ENCODE measurements around the gene IMPA2.

The IMPA2 gene

DNA sequence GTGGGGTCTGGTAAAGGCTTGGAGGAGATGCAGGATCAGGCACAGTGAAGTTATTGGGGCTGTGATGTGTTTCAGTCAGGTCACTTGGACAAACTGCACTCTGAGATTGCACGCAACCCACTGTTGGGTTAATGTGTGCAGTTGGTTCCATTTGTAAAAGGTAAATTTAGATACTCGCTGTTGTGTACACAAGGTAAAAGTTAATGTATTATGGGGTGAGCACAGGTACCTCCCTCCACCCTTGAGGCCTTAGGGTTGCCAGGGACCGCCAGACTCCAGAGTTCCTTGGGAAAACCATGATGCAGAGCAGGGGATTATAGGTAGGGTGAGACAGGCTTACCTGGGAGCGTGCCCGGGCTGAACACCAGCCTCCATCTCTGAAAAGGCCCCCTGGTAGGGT, 20.1 kb downstream of the IMPA2 start:
- Histone ChIP-seq H3K36me3 (ENCODE audit: insufficient read depth, low read length) (peaks cover 7% of the 10 kb centered on the region), H3K4me1 (ENCODE audit: insufficient read depth, low read length) (peaks cover 2% of the 10 kb centered on the region; the same call in 1 of the 2 replicates)

DNA sequence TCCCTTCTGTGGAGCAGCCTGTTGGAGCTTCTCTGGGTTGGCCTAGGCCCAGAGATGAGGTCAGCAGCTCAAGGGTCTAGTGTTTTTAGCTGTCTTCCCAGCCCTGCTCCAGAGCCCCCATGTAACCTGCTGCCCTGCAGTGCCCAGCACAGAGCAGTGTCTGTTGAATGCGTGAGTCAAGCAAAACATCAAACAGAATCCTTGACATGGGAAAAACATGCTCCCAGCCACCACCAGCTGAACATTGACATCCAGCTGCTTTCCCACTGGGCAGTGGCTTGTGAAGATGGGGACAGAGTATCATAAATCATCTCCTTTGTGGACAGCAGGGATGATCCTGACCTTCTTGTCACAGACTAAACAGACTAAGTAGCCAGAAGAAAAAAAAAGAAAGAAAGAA, 22.6 kb downstream of the IMPA2 start:
- H3K4me1 ChIP-seq (ENCODE audit: insufficient read depth, low read length) = no peaks in the 10 kb centered on the region
- no peaks in the 10 kb centered on the region for H3K9me3 ChIP-seq (ENCODE audit: control insufficient read depth, insufficient read depth, low read length)
- H3K9ac ChIP-seq (ENCODE audit: low read depth, low read length) = no peak overlapping the region
- H3K36me3 ChIP-seq (ENCODE audit: insufficient read depth, low read length) = peaks cover 7% of the 10 kb centered on the region

More for the DNA sequence above, 20.1 kb downstream of the IMPA2 start:
- Histone ChIP-seq H3K9me3 (ENCODE audit: control insufficient read depth, insufficient read depth, low read length) (no peaks in the 10 kb centered on the region), H3K9ac (ENCODE audit: low read depth, low read length) (no peak overlapping the region)

GRCh38 chr18:12005538-12006487, 24.5 kb downstream of the IMPA2 start:
- Histone ChIP-seq H3K9me3 (ENCODE audit: control insufficient read depth, insufficient read depth, low read length) (no peaks in the 10 kb centered on the region), H3K4me1 (ENCODE audit: insufficient read depth, low read length) (0 out of 2 replicates have a peak, but pooled peaks cover 4% of the 10 kb centered on the region), H3K9ac (ENCODE audit: low read depth, low read length) (no peak overlapping the region), H3K36me3 (ENCODE audit: insufficient read depth, low read length) (peaks cover 9% of the 10 kb centered on the region)

- H3K9me3 ChIP-seq (ENCODE audit: control insufficient read depth, insufficient read depth, low read length) = no peaks in the 10 kb centered on the region
- no peak overlapping the region for H3K9ac ChIP-seq (ENCODE audit: low read depth, low read length)
- H3K4me1 ChIP-seq (ENCODE audit: insufficient read depth, low read length) = 0 out of 2 replicates have a peak, but pooled peaks cover 4% of the 10 kb centered on the region
- peaks cover 3% of the 10 kb centered on the region for H3K36me3 ChIP-seq (ENCODE audit: insufficient read depth, low read length)
Observed at GRCh38 chr18:12006488-12006840, 25.2 kb downstream of the IMPA2 start.

- Histone ChIP-seq H3K4me1 (ENCODE audit: insufficient read depth, low read length) (0 out of 2 replicates have a peak, but pooled peaks cover 4% of the 10 kb centered on the region), H3K9me3 (ENCODE audit: control insufficient read depth, insufficient read depth, low read length) (no peaks in the 10 kb centered on the region), H3K9ac (ENCODE audit: low read depth, low read length) (no peak overlapping the region), H3K36me3 (ENCODE audit: insufficient read depth, low read length) (peaks cover 2% of the 10 kb centered on the region)
Observed at GRCh38 chr18:12007063-12007462, 25.8 kb downstream of the IMPA2 start.

GRCh38 chr18:12008181-12008767, 27.0 kb downstream of the IMPA2 start:
- 0 out of 2 replicates have a peak, but pooled peaks cover 4% of the 10 kb centered on the region for H3K4me1 ChIP-seq (ENCODE audit: insufficient read depth, low read length)
- peaks cover 2% of the 10 kb centered on the region for H3K36me3 ChIP-seq (ENCODE audit: insufficient read depth, low read length)
- no peak overlapping the region for H3K9ac ChIP-seq (ENCODE audit: low read depth, low read length)
- no peaks in the 10 kb centered on the region for H3K9me3 ChIP-seq (ENCODE audit: control insufficient read depth, insufficient read depth, low read length)

DNA sequence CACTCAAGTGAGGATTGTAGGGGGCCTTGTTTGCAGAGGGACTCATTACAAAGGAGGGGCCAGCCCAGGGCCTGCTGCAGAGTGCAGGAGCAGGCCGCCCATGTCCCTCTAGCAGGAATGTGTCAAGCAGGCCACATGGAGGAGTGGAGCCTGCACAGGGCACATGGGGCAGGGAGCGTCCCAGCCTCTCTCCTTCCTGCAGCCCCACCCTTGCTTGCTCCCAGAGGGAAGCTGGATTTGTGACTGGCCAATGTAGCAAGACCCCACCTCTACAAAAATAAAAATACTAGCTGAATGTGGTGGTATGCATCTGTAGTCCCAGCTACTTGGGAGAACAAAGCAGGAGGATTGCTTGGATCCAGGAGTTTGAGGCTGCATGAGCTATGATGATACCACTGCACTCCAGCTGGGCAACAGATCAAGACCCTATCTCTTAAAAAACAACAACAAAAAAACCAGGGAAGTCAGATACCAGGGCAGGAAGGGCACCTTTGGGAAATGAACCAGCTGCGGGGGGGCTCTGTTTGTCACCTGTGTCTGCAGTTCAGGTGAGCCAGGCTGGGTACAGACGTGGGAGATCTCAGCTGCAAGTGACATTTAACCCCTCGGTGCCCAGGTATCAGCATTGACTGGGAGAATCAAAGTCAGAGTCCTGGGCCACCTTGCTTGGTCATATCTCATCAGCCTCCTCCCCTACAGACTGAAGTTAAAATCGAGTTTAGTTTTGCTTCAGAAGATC, 27.7 kb downstream of the IMPA2 start:
- Histone ChIP-seq H3K36me3 (ENCODE audit: insufficient read depth, low read length) (peaks cover 2% of the 10 kb centered on the region), H3K9ac (ENCODE audit: low read depth, low read length) (no peak overlapping the region), H3K9me3 (ENCODE audit: control insufficient read depth, insufficient read depth, low read length) (no peaks in the 10 kb centered on the region), H3K4me1 (ENCODE audit: insufficient read depth, low read length) (0 out of 2 replicates have a peak, but pooled peaks cover 4% of the 10 kb centered on the region)

GRCh38 chr18:12009581-12010140, 28.4 kb downstream of the IMPA2 start:
- Histone ChIP-seq H3K4me1 (ENCODE audit: insufficient read depth, low read length) (0 out of 2 replicates have a peak, but pooled peaks cover 4% of the 10 kb centered on the region), H3K9ac (ENCODE audit: low read depth, low read length) (no peak overlapping the region), H3K36me3 (ENCODE audit: insufficient read depth, low read length) (peaks cover 6% of the 10 kb centered on the region), H3K9me3 (ENCODE audit: control insufficient read depth, insufficient read depth, low read length) (no peaks in the 10 kb centered on the region)

DNA sequence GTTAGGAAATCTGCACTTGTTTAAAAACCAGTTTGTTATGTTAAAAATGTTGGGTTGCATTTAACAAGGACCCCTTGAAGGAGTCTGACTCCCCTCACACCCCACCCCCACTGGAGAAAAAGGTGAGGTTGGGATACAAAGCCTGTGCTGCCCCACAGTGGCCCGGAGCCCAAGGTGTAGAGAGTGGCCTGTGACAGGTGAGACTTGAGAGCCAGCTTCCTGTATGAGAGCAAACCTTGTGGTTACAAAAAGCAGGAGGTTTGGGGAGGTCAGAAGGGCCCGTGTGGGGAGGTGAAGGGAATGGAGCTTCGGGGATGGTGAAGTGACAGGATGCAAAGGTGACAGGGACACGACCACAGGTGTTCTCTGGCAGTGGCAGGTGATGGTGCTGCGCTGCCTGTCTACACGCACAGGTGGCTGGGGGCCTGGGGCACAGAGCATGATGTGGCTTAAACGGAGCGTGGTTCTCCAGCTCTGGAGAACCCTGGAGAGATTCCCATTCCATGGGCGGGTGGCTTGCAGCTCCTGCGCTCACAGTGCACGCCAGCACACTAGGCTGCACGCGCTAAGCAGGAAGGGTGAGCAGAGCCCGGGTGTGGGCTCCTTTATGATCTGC, 29.0 kb downstream of the IMPA2 start:
- H3K9me3 ChIP-seq (ENCODE audit: control insufficient read depth, insufficient read depth, low read length) = no peaks in the 10 kb centered on the region
- H3K36me3 ChIP-seq (ENCODE audit: insufficient read depth, low read length) = peaks cover 6% of the 10 kb centered on the region
- no peak overlapping the region for H3K9ac ChIP-seq (ENCODE audit: low read depth, low read length)
- H3K4me1 ChIP-seq (ENCODE audit: insufficient read depth, low read length) = 0 out of 2 replicates have a peak, but pooled peaks cover 4% of the 10 kb centered on the region

GRCh38 chr18:12011199-12011956, 30.1 kb downstream of the IMPA2 start:
- no peaks in the 10 kb centered on the region for H3K9me3 ChIP-seq (ENCODE audit: control insufficient read depth, insufficient read depth, low read length)
- no peak overlapping the region for H3K9ac ChIP-seq (ENCODE audit: low read depth, low read length)
- peaks cover 6% of the 10 kb centered on the region; the same call in 1 of the 2 replicates for H3K36me3 ChIP-seq (ENCODE audit: insufficient read depth, low read length)
- H3K4me1 ChIP-seq (ENCODE audit: insufficient read depth, low read length) = 0 out of 2 replicates have a peak, but pooled peaks cover 4% of the 10 kb centered on the region

- 0 out of 2 replicates have a peak, but pooled peaks cover 4% of the 10 kb centered on the region for H3K4me1 ChIP-seq (ENCODE audit: insufficient read depth, low read length)
- H3K9me3 ChIP-seq (ENCODE audit: control insufficient read depth, insufficient read depth, low read length) = no peaks in the 10 kb centered on the region
- H3K36me3 ChIP-seq (ENCODE audit: insufficient read depth, low read length) = peaks cover 9% of the 10 kb centered on the region; the same call in 1 of the 2 replicates
- H3K9ac ChIP-seq (ENCODE audit: low read depth, low read length) = no peak overlapping the region
Observed at GRCh38 chr18:12011957-12012549, 30.7 kb downstream of the IMPA2 start.

- H3K36me3 ChIP-seq (ENCODE audit: insufficient read depth, low read length) = peaks cover 12% of the 10 kb centered on the region; the same call in 1 of the 2 replicates
Observed at GRCh38 chr18:12012697-12013096, 31.4 kb downstream of the IMPA2 start.

More at GRCh38 chr18:12012697-12013096, 31.4 kb downstream of the IMPA2 start:
- H3K4me1 ChIP-seq (ENCODE audit: insufficient read depth, low read length) = 0 out of 2 replicates have a peak, but pooled peaks cover 4% of the 10 kb centered on the region
- no peak overlapping the region for H3K9ac ChIP-seq (ENCODE audit: low read depth, low read length)
- H3K9me3 ChIP-seq (ENCODE audit: control insufficient read depth, insufficient read depth, low read length) = no peaks in the 10 kb centered on the region
